HG03457 (cell line): ENCODE results near the gene SACM1L.
"Not testable (repeated sequence)": the region's sequence is repeated elsewhere in the genome, so short reads cannot be mapped to it uniquely, and the experiment has no call there.

ENCODE experiments used
- ATAC-seq: cut with Tn5 transposase; IDR thresholded peaks from one replicate; pipeline ENCODE4 v1.9.1; 2021; ENCODE audit warnings: moderate number of reproducible peaks; ENCODE audit not compliant: unreplicated experiment

Gene SACM1L

GRCh38 chr3:45690336-45691035 lies 1.3 kb downstream of the SACM1L start:
- ATAC-seq = no peak

- no peak for ATAC-seq
Observed at GRCh38 chr3:45691842-45692241, 2.6 kb downstream of the SACM1L start.

GRCh38 chr3:45692866-45693265 lies 3.7 kb downstream of the SACM1L start:
- ATAC-seq = no peak

- no peak for ATAC-seq
Observed at GRCh38 chr3:45693941-45694521, 4.8 kb downstream of the SACM1L start.

GRCh38 chr3:45695166-45695565 lies 6.0 kb downstream of the SACM1L start:
- not testable (repeated sequence) for ATAC-seq

- ATAC-seq = no peak
Observed at GRCh38 chr3:45700570-45701073, 11.4 kb downstream of the SACM1L start.

- no peak for ATAC-seq
Observed at GRCh38 chr3:45701172-45701867, 12.1 kb downstream of the SACM1L start.

GRCh38 chr3:45704301-45704943 lies 15.2 kb downstream of the SACM1L start:
- no peak for ATAC-seq

GRCh38 chr3:45705839-45706808 lies 16.9 kb downstream of the SACM1L start:
- no peak for ATAC-seq

- no peak for ATAC-seq
Observed at GRCh38 chr3:45711931-45712330, 22.7 kb downstream of the SACM1L start.

- no peak for ATAC-seq
Observed at GRCh38 chr3:45712434-45713110, 23.4 kb downstream of the SACM1L start.

GRCh38 chr3:45715945-45716344 lies 26.7 kb downstream of the SACM1L start:
- no peak for ATAC-seq

- ATAC-seq = no peak
Observed at GRCh38 chr3:45716790-45717336, 27.7 kb downstream of the SACM1L start.

- ATAC-seq = no peak
Observed at GRCh38 chr3:45719655-45720487, 30.7 kb downstream of the SACM1L start.

GRCh38 chr3:45724911-45725310 lies 35.7 kb downstream of the SACM1L start:
- ATAC-seq = no peak

GRCh38 chr3:45729614-45730013 lies 40.4 kb downstream of the SACM1L start:
- no peak for ATAC-seq

GRCh38 chr3:45730409-45731154 lies 41.4 kb downstream of the SACM1L start:
- no peak for ATAC-seq

- no peak for ATAC-seq
Observed at GRCh38 chr3:45736707-45737106, 47.5 kb downstream of the SACM1L start.
